GM21447 (cell line): ENCODE results near the gene CATSPERZ.

Source experiments
- ATAC-seq: cut with Tn5 transposase; IDR thresholded peaks from one replicate; pipeline ENCODE4 v1.9.1; 2021; ENCODE audit not compliant: unreplicated experiment

CATSPERZ gene

DNA sequence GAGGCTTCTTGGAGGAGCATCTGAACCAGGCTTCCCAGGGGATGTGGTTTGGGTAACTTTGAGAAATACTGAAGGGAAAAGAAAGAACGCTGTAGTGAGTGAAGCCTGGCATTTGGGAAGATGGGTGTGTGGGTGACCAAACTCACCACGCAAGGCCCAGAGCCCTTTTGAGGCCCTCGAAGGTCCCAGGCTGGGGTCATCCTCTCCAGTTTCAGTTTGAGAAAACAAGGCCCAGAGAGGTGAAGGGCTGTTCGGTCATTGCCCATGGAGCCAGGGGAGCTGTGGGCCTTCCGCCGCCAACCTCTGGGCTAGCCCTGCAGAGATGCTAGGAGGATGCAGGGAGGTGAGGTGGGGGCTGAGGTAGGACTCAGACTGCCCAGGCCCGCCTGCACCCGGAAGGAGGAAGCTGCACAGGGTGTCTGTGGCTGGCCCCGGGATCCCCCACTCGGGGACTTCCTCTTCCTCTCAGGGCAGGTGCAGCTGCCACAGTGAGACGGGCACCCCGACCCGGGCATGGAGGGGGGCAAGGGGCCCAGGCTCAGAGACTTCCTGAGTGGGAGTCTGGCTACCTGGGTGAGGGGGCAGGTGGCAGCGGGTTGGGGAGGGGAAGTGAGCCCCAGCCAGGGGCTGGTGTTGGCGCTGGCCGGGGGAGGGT, 39.7 kb downstream of the CATSPERZ start, which contains the start of gene CCDC88B:
Gene CCDC88B, plus strand, starts transcription at position 451 of the 655 bp plus-strand sequence. Its CDS starts 63 bp downstream, at position 514.
- peak; percentile 50 for ATAC-seq

- ATAC-seq, result peak; percentile 42
Observed at GRCh38 chr11:64340671-64341335, 40.6 kb downstream of the CATSPERZ start.

- ATAC-seq, result no peak
Observed at GRCh38 chr11:64341429-64341828, 41.3 kb downstream of the CATSPERZ start.

- peak; percentile 34 for ATAC-seq
Observed at GRCh38 chr11:64341851-64342791, 42.0 kb downstream of the CATSPERZ start.

DNA sequence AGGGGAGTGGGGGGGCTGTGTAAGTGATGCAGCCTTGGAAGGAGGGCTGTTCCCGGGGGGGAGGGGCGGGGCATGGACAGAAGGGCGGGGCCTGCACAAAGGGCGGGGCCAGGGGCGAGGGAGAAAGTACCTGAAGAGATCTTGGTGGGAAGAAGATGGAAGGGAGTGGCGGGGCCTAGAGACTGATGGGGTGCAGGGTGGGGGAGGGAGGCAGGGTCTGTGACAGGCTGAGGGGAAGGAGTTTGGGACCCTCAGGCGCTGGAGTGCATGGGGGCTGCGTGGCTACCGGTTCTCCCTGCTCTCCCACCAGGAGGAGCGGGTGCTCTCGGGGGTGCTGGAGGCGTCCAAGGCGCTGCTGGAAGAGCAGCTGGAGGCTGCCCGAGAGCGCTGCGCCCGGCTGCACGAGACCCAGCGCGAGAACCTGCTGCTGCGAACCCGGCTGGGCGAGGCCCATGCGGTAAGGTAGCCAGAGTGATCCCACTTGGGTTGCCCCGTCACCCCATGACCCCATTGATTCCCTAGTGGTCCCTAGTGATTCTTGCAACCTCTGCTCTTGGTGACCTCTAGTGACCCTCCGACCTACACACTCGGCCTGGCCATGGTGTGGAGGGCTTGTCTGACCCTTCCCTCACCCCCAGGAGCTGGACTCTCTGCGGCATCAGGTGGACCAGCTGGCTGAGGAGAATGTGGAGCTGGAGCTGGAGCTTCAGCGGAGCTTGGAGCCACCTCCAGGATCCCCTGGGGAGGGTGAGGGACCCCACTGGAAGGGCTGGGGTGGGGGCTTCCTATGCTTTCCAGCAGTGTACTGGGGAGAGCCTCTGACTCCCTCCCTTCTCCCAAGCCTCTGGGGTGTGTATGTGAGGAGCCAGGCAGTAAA, 42.9 kb downstream of the CATSPERZ start:
- no peak for ATAC-seq

DNA sequence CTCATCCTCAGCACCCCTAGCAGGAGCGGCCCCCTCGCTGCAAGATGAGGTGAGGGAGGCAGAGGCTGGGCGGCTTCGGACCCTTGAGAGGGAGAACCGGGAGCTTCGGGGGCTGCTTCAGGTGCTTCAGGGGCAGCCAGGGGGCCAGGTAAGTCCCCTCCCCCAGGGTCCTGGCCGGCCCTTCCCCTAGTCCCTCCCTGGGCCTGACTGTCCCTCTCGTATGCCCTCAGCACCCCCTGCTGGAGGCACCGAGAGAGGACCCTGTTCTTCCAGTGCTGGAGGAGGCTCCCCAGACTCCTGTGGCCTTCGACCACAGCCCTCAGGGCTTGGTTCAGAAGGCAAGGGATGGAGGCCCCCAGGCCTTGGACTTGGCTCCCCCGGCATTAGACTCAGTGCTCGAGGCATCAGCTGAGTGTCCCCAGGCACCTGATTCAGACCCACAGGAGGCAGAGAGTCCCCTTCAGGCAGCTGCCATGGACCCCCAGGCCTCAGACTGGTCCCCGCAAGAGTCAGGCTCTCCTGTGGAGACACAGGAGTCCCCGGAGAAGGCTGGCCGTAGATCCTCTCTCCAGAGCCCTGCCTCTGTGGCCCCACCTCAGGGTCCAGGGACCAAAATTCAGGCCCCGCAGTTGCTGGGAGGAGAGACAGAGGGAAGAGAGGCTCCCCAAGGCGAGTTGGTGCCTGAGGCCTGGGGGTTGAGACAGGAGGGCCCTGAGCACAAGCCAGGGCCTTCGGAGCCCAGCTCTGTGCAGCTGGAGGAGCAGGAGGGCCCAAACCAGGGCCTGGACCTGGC, 43.8 kb downstream of the CATSPERZ start:
- no peak for ATAC-seq

GRCh38 chr11:64344787-64345186, 44.6 kb downstream of the CATSPERZ start:
- ATAC-seq, result no peak

GRCh38 chr11:64347193-64347867, 47.2 kb downstream of the CATSPERZ start:
- ATAC-seq, result no peak

DNA sequence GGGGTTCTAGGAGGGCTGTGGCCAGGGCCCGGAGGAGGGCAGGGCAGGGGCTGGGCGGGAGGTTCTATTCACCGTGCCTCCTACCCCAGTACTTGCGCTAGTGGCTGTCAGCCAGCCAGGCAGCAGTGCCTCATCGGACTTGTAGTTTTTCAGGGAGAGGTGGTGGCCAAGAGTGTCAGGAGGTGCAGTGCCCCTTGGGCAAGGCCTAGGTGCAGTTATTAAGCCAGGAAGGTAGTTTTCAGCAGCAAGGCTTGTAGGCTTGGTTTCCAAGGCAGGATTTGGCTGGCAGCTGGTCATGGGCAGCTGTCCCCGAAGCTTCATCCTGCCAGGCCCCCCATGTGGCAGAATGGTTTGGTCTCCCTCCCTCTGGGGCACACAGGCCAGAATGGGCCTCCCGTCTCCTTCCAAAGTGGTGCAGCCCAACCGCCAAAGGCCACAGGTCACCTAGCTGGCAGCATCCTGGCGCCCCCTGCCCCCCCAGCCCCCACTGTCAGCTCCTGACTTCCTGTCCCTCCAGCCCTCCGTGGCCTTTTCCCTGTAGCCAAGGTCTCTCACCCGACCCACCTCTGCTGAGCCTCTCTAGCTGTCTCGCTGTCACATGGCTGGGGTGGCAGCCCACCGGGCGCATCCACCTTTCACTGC, 48.3 kb downstream of the CATSPERZ start:
- ATAC-seq, result no peak

DNA sequence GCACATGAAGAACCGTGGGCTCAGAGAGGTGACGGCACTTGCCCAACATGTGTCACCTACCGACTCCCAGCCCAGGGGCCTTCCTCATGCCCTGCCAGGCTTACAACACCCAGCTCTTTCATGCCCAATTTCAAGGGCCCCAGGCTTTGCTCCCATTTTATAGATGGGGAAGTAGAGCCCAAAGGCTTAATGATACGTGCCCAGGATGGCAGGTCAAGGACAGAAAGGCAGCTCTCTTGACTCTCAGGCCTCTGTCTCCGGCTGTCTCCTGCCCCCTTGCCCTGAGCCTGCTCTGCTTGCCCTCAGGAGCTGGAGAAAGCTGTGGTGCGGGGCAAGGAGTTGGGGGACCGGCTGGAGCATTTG, 48.8 kb downstream of the CATSPERZ start:
- no peak for ATAC-seq

DNA sequence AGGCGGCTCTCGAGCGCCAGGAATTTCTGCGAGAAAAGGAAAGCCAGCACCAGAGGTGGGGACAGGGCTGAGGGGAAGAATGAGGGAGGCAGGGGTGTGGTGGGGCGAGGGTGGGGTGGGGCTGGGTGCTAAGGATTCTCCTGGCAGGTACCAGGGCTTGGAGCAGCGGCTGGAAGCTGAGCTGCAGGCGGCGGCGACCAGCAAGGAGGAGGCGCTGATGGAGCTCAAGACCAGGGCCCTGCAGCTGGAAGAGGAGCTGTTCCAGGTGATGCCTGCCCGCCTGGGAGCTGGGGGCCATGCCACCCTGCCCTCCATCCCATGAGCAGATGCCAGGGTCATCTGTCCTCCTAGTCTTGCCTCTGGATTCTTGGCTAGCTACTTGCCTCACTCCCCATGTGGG, 49.2 kb downstream of the CATSPERZ start:
- ATAC-seq, result no peak

- no peak for ATAC-seq
Observed at GRCh38 chr11:64351136-64351631, 51.0 kb downstream of the CATSPERZ start.

- no peak for ATAC-seq
Observed at GRCh38 chr11:64352099-64352994, 52.2 kb downstream of the CATSPERZ start.

DNA sequence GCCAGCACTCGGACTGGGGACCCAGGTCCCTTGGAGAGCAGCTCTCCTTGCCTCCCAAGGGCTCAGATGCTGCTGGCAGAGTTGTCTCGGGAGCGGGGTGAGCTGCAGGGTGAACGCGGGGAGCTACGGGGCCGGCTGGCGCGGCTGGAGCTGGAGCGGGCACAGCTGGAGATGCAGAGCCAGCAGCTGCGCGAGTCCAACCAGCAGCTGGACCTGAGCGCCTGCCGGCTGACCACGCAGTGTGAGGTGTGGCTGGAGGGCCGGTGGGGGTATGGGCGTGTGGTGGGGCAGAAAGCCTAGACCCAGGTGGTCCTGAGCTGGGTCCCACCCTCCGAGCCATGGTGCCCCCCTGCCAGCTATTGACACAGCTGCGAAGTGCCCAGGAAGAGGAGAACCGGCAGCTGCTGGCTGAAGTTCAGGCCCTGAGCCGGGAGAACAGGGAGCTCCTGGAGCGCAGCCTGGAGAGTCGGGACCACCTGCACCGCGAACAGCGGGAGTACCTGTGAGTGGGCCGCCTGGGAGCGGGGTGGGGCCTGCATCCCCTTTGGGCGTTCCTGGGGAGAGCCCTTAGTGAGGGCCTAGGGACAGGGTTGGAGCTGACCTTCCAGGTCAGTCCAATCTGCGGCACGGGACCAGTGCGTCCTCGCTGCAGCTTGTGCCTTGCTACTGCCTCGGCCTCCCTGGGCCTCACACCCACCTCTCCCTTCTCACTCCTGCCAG, 53.0 kb downstream of the CATSPERZ start:
- ATAC-seq, result no peak

GRCh38 chr11:64353715-64354506, 53.8 kb downstream of the CATSPERZ start:
- ATAC-seq, result no peak
